Astrocyte of the cerebellum (primary cell): ENCODE data around the gene SPACA7.

Source experiments
- DNase-seq: peaks from one replicate; pipeline ENCODE4 v3.0.0-alpha.2; 2011; ENCODE audit warnings: low read depth
- H3K4me3 ChIP-seq: 2 replicates; pipeline ENCODE4 v1.5.1; 2011; ENCODE audit warnings: mild to moderate bottlenecking, low read depth, low read length, moderate library complexity
- in situ Hi-C: cut with HindIII; loops from 2 replicates; pipeline ENCODE4 v1.10.0; 2017; ENCODE audit warnings: low sequenced_read_pairs
- TF ChIP-seq, protein P1 (sequence below): IDR thresholded peaks from 2 replicates; pipeline ENCODE4 v1.5.1; 2012; ENCODE audit warnings: low read length, low read depth, moderate library complexity, mild to moderate bottlenecking; ENCODE audit errors: missing control alignments

Gene SPACA7

DNA sequence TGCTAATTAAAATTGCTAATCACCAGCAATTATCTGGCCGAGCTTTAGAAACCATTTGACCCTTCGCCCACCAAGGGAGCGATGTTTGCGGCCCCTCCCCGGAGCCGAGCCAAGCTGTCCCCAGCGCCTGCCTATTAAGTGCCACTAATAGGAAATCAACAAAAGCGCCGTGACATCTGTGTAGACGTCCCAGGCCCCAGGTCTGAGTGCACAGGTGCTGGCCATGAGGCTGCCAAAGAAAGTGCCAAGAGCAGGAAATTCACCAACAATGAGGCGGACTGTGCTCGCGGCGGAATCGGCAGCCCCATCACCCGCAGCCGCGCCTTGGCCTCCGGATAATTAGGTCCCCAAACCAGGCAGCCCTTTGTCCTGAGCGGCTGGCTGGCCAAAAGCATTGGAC is 44.5 kb upstream of the SPACA7 start:
- no peak for DNase-seq
- no peak overlapping the region for H3K4me3 ChIP-seq
- TF ChIP-seq, protein P1, sequence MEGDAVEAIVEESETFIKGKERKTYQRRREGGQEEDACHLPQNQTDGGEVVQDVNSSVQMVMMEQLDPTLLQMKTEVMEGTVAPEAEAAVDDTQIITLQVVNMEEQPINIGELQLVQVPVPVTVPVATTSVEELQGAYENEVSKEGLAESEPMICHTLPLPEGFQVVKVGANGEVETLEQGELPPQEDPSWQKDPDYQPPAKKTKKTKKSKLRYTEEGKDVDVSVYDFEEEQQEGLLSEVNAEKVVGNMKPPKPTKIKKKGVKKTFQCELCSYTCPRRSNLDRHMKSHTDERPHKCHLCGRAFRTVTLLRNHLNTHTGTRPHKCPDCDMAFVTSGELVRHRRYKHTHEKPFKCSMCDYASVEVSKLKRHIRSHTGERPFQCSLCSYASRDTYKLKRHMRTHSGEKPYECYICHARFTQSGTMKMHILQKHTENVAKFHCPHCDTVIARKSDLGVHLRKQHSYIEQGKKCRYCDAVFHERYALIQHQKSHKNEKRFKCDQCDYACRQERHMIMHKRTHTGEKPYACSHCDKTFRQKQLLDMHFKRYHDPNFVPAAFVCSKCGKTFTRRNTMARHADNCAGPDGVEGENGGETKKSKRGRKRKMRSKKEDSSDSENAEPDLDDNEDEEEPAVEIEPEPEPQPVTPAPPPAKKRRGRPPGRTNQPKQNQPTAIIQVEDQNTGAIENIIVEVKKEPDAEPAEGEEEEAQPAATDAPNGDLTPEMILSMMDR: no peak
- in situ Hi-C loops: loop anchor here (25.0 kb wide), 1 partner anchor 94 kb away; no protein-coding TSS in a partner anchor

DNA sequence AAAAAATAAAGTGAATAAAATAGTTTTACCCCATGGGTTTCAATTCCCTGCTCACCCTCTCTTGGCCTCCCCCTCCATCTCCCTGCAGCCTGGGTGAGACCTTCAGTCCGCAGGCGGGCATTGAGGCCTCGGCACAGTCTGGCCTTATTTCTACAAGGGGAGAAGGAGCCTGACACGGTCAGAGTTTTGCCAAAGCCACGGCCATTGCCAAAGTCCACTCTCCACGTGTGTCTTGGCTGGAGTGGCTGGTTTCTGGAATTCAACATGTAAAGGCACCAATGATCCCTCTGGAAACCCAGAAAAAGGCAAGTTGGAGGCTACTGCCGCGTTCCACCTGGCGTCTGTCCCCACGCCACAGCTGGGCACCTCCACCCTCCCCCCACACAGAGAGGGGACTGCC is 43.4 kb upstream of the SPACA7 start:
- no peak for DNase-seq
- no peak overlapping the region for H3K4me3 ChIP-seq
- in situ Hi-C loops: loop anchor here (25.0 kb wide), 1 partner anchor 95 kb away; no protein-coding TSS in a partner anchor
- TF ChIP-seq, protein P1: no peak

DNA sequence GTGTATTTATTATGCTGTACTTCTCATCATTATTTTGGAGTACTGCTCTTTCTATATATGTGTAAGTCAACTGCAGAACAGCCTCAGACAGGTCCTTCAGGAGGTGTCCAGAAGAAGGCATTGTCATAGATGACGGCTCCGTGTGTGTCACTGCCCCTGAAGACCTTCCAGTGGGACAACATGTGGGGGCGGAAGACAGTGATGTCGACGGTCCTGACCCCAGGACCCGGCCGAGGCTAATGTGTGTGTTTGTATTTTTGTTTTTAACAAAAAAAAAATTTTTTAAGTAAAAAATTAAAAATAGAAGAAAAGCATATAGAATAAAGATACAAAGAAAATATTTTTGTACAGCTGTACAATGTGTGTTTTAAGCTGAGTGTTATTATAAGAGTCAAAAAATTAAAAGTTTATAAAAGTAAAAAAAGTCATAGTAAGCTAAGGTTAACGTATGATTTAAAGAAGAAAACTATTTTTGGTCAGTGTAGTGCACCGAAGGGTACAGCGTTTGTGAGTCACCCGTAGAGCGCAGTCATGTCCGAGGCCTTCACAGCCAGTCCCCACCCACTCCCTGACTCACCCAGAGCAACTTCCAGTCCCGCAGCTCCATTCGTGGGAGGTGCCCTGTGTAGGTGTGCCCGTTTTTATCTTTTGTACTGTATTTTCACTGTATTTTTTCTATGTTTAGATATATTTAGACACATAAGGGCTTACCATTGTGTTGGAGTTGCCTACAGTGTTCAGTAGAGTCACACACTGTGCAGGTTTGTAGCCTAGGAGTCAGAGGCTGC is 42.2 kb upstream of the SPACA7 start:
- in situ Hi-C loops: loop anchor here (25.0 kb wide), 1 partner anchor 97 kb away; no protein-coding TSS in a partner anchor
- TF ChIP-seq, protein P1: no peak
- no peak for DNase-seq
- H3K4me3 ChIP-seq: no peak overlapping the region

DNA sequence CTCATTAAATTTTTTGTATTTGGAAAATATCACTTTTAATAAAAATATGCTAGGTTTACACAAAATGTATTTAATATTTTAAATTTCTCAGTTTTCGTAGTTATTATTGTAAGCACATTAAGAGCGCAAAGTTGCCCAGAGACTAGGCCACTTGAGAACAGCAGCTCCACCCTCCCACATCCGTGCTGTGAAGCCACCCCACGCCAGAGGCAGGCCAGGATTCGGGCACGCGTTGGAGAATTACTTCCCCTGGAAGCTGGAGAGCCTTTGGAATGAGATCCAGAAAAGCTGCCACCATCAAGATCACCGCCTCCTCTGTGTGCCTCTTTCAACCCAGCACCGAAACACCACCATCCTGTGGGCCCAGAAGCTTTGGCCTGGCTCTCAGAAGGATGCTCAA is 41.0 kb upstream of the SPACA7 start:
- in situ Hi-C loops: loop anchor here (25.0 kb wide), 1 partner anchor 98 kb away; no protein-coding TSS in a partner anchor
- H3K4me3 ChIP-seq: no peak overlapping the region
- TF ChIP-seq, protein P1: no peak
- no peak for DNase-seq

DNA sequence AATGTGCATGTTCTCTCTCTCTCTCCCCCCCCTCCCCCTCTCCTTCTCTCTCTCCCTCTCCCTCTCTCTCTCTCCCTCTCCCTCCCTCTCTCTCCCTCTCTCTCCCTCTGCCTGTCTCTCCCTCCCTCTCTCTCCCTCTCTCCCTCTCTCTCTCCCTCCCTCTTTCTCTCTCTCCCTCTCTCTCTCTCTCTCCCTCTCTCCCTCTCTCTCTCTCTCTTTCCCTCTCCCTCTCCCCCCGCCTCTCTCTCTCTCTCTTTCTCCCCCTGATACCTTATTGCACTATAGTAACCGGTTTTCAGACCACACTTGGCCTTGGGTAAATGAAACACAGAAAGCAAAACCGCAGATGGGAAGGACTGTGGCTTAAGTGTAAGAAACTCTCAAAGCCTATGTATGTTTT is 34.7 kb upstream of the SPACA7 start:
- in situ Hi-C loops: loop anchor here (25.0 kb wide), 1 partner anchor 104 kb away; no protein-coding TSS in a partner anchor
- no peak for DNase-seq
- no peak overlapping the region for H3K4me3 ChIP-seq
- TF ChIP-seq, protein P1: no peak

DNA sequence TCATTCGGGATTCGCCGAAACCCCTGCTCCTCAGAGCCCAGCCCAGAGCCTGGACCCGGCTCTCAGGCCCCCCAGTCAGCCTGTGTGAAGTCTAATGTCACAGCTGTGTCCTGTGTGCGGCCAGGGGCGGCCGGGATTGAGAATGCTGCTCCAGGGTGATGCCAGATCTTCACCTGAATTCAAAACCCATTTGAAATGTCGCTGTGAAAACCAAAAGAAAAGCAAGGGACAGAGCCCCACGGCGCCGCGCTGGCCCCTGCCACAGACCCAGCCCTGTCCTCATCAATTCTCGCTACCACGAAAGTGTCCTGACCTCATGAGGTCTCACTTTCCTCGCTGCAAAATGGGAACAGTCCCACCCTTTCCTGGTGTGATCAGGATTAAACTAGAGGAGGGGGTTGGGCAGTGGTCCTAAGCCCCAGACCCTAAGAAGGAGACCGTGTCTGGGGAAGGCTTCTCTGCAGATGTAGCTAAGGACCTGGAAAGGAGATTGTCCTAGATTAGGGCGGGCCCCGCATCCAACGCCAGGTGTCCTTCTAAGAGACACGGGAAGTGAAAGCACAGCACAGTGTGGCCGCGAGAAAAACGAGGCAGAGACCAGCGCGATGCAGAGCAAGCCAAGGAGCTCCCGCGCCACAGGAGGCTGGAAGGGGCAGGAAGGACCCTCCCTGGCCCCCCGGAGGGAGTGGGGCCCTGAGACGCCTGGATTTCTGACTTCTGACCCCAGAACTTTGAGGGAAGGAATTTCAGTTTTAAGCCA is 34.0 kb upstream of the SPACA7 start:
- no peak overlapping the region for H3K4me3 ChIP-seq
- no peak for DNase-seq
- in situ Hi-C loops: loop anchor here (25.0 kb wide), 1 partner anchor 105 kb away; no protein-coding TSS in a partner anchor
- TF ChIP-seq, protein P1: no peak
